Lower lobe of right lung (tissue), 2 donors: Measurements from ENCODE around the gene ST7. TPM values are rescaled to one million over a fixed set of nuclear protein-coding genes. Genes with fewer than 3 reads are reported as not detected.
A peak's percentile ranks its signal among the peaks of the same experiment; 100 is the strongest.

Experiments
- ATAC-seq, 2 donors: fragments of 200-7000 bp; cut with Tn5 transposase; one replicate each; pipeline ENCODE4 v1.9.1; 2020 to 2022; ENCODE audit warnings: mild to moderate bottlenecking in 2 of 2, moderate library complexity in 2 of 2
- DNase-seq: peaks from one replicate; pipeline ENCODE4 v3.0.0-alpha.2; 2020
- H3K27ac ChIP-seq: fragments of 200-600 bp; one replicate; pipeline ENCODE4 v1.8.0; 2022
- H3K27me3 ChIP-seq: fragments of 200-600 bp; one replicate; pipeline ENCODE4 v1.8.0; 2022; ENCODE audit warnings: low read depth
- H3K36me3 ChIP-seq: fragments of 200-600 bp; one replicate; pipeline ENCODE4 v1.8.0; 2022; ENCODE audit warnings: mild to moderate bottlenecking
- H3K4me1 ChIP-seq: fragments of 200-600 bp; one replicate; pipeline ENCODE4 v1.8.0; 2022
- H3K4me3 ChIP-seq: fragments of 200-600 bp; one replicate; pipeline ENCODE4 v1.8.0; 2022; ENCODE audit warnings: mild to moderate bottlenecking
- H3K9me3 ChIP-seq: fragments of 200-600 bp; one replicate; pipeline ENCODE4 v1.8.0; 2022
- intact Hi-C: fragments of 100-400 bp; cut with DNase I; formaldehyde crosslinking; loops from one replicate; pipeline ENCODE4 v1.11.0; 2022
- total RNA-seq: library from RNA; stranded (reverse); fragmentation: NEBNext Ultra II Directional; extraction: Animal tissue kit (Norgen Biotek cat#: 25700); gene quantifications from one replicate; pipeline ENCODE4 v1.2.1, GENCODE V29; 2021
- TF ChIP-seq, protein P1 (sequence below): fragments of 200-600 bp; IDR thresholded peaks from one replicate; pipeline ENCODE4 v1.8.0; 2022; ENCODE audit warnings: antibody characterized with exemption, mild to moderate bottlenecking
- donor health status: DM: no; HTN: yes; CAD: no; lungs with severe emphysema.

ST7 gene
- total RNA-seq, 1 donor from 2014 or later = 51.1 TPM

DNA sequence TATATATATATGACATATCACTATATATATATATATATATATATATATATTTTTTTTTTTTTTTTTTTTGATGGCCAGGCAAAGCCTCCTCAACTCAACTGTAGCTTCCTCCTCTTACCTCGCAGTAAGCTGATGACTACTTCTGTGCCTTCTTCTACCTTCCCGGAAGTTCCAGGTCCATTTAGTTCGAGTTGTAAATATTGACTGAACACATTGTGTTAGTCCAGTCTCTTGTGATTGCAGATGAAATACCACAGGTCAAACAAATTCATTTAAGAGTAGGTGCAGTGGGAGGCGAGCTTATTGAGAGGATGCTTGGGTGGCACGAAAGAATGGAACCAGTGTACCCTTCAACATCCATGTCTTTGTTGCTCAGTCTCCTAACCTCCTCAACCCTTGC lies 144.6 kb downstream of the ST7 start:
- no peaks in the 10 kb centered on the region for H3K27me3 ChIP-seq
- TF ChIP-seq, protein P1, sequence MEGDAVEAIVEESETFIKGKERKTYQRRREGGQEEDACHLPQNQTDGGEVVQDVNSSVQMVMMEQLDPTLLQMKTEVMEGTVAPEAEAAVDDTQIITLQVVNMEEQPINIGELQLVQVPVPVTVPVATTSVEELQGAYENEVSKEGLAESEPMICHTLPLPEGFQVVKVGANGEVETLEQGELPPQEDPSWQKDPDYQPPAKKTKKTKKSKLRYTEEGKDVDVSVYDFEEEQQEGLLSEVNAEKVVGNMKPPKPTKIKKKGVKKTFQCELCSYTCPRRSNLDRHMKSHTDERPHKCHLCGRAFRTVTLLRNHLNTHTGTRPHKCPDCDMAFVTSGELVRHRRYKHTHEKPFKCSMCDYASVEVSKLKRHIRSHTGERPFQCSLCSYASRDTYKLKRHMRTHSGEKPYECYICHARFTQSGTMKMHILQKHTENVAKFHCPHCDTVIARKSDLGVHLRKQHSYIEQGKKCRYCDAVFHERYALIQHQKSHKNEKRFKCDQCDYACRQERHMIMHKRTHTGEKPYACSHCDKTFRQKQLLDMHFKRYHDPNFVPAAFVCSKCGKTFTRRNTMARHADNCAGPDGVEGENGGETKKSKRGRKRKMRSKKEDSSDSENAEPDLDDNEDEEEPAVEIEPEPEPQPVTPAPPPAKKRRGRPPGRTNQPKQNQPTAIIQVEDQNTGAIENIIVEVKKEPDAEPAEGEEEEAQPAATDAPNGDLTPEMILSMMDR = no peak
- H3K9me3 ChIP-seq = no peaks in the 10 kb centered on the region
- ATAC-seq (peak; percentile 46 to 64), DNase-seq (no peak)
- intact Hi-C loops = no loop called here
- H3K4me3 ChIP-seq = no peak overlapping the region
- H3K4me1 ChIP-seq = no peaks in the 10 kb centered on the region
- H3K27ac ChIP-seq = no peak overlapping the region
- no peaks in the 10 kb centered on the region for H3K36me3 ChIP-seq

DNA sequence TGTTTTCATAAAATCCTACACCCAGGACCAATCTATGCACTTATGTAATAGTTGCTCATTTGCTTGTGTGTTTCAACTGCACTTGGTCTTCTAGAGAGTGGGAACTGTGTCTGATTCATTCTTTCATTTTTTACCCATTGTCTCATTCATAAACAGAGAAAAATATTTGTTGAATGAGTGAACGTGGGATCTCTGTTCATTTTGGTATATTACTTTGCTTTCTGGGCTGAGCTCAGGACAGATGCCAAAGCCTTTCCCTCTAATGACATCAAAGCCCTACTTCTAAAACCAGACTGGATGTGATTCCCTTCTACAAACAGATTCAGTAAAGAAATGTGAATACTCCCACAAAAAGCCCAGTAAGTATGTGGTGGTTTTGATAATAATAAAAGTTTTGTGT lies 145.2 kb downstream of the ST7 start:
- Histone ChIP-seq H3K4me1 (no peaks in the 10 kb centered on the region), H3K27me3 (no peaks in the 10 kb centered on the region), H3K4me3 (no peak overlapping the region), H3K36me3 (no peaks in the 10 kb centered on the region), H3K9me3 (no peaks in the 10 kb centered on the region), H3K27ac (no peak overlapping the region)
- TF ChIP-seq, protein P1 = no peak
- intact Hi-C loops = no loop called here
- peak in 1 of 2 donors; percentile 18 for ATAC-seq
- no peak for DNase-seq

DNA sequence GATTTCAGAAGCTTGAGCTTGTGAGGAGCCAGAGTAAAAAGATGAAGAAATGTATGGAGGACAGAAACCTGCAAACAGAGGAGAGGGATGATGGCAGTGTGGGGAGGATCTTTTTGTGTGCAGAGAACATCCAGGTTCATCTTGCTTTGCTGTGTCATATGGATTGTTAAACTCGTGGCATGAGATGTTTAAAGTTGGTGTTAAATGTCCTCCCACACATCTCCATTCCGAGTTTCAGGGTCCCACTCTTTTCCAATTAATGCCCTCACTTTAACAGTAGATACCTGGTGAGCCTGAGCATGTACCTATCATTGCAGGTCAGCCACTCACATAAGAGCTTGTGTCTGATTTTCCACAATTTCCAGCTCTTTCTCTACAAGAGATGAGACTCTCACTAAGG lies 147.7 kb downstream of the ST7 start:
- DNase-seq = no peak
- TF ChIP-seq, protein P1 = no peak
- Histone ChIP-seq H3K4me1 (peaks cover 4% of the 10 kb centered on the region), H3K27me3 (no peaks in the 10 kb centered on the region), H3K27ac (no peak overlapping the region), H3K4me3 (no peak overlapping the region), H3K9me3 (no peaks in the 10 kb centered on the region), H3K36me3 (no peaks in the 10 kb centered on the region)
- intact Hi-C loops = no loop called here
- no peak for ATAC-seq

DNA sequence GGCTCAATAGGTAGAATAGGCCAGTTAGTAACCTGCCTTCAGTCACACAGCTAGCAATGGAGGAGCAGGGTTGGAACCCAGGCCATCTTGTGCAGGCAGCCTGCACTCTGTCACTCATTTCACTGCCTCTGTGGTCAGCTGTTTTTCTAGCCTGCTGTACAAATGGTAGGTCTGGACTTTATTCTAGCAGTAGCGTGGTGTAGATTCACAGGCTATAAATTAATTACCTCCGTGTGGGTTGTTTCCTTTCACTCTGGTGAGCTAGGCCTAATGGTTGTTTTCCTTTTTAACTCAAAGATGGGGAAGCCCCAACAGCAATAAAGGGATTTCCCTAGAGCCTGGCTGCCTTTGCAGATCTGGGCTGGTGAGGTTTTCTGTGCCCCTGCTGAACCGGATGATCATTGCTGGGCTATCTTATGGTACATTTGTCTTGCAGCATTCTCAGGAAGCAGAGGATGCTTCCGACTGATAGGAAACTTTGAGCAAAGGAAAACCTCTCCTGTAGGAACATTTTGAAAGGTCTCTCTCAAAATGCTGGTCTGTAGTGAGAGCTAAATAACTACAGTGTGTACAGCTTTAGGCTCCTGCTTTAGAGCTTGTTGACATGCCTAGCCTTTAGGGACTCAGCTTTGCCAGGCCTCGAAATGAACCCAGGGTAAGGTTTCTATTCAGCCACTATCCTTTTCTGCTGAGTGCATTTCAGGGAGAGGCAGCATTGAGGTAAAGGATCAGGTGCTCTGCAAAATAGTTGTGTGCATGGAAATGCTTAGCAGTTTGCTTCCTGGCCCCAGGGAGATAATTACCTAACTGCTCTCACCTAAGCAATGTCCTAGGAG lies 157.4 kb downstream of the ST7 start:
- TF ChIP-seq, protein P1 = no peak
- ATAC-seq (no peak), DNase-seq (no peak)
- Histone ChIP-seq H3K27me3 (no peaks in the 10 kb centered on the region), H3K4me3 (no peak overlapping the region), H3K36me3 (no peaks in the 10 kb centered on the region), H3K27ac (no peak overlapping the region), H3K4me1 (peaks cover 11% of the 10 kb centered on the region), H3K9me3 (peaks cover 5% of the 10 kb centered on the region)
- intact Hi-C loops = loop anchor here (10.0 kb wide), 1 partner anchor 176 kb away; no protein-coding TSS in a partner anchor

DNA sequence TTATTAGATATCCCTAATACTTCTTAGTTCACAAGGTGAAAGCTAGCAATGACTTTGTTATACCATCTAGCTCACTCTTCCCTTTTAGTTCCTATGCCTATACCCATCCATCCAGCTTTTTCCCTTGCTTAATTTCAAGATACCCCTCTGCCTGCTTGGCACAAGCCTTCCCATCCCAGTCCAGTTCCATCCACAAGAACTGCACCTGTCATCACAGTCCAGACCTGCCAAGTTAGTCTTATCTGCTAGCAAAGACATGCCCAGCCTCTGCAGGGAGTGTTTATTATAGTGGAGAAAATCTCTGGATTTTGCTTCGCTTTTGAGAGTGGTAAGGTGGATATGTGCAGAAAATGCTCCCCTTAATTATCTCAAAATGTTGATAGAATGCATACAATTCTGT lies 158.2 kb downstream of the ST7 start:
- Histone ChIP-seq H3K9me3 (peaks cover 5% of the 10 kb centered on the region), H3K27me3 (no peaks in the 10 kb centered on the region), H3K4me3 (no peak overlapping the region), H3K4me1 (peaks cover 11% of the 10 kb centered on the region), H3K27ac (no peak overlapping the region), H3K36me3 (no peaks in the 10 kb centered on the region)
- intact Hi-C loops = loop anchor here (10.0 kb wide), 1 partner anchor 177 kb away; no protein-coding TSS in a partner anchor
- DNase-seq = no peak
- TF ChIP-seq, protein P1 = no peak
- ATAC-seq = no peak
